Epithelial cell of proximal tubule (primary cell): ENCODE results near the gene FAM120A. TPM values are rescaled to one million over a fixed set of nuclear protein-coding genes. Genes with fewer than 3 reads are reported as not detected.

Experiments used
- DNase-seq: peaks from one replicate; pipeline ENCODE4 v3.0.0-alpha.2; 2011; ENCODE audit warnings: low read depth
- H3K4me3 ChIP-seq: 2 replicates; pipeline ENCODE4 v1.5.1; 2011; ENCODE audit warnings: low read depth, mild to moderate bottlenecking, low read length
- total RNA-seq: library from RNA; depleted of rRNA; stranded (reverse); fragments of >200 nt; gene quantifications from 2 replicates; pipeline ENCODE4 v1.2.3, GENCODE V29; 2015
- TF ChIP-seq, protein P1 (sequence below): conservative IDR thresholded peaks from 2 replicates; pipeline ENCODE4 v1.5.1; 2012; ENCODE audit warnings: low read depth, mild to moderate bottlenecking, low read length

FAM120A gene
- total RNA-seq, 1 donor from 2014 or later, result 71.0 TPM

DNA sequence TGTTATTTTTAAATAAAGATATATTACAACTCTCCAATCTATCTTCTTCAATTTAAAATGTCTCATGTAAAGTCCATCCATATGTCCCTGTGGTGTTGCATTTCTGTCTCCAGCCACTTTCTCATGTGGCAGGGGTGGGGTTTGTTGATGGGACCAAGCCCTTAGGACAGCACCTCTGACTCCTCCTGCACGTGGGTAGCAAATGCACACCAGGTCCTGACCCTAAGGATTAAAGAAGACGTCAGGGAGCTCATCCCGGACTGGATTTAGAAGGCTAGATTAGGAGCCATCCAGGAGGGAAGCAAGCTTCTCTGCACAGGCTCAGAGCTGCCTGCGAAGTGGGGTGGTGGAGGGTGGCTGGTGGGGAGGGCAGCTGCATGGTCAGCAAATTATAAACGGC is 40.8 kb downstream of the FAM120A start:
- DNase-seq, result no peak
- H3K4me3 ChIP-seq, result no peak overlapping the region
- TF ChIP-seq, protein P1, sequence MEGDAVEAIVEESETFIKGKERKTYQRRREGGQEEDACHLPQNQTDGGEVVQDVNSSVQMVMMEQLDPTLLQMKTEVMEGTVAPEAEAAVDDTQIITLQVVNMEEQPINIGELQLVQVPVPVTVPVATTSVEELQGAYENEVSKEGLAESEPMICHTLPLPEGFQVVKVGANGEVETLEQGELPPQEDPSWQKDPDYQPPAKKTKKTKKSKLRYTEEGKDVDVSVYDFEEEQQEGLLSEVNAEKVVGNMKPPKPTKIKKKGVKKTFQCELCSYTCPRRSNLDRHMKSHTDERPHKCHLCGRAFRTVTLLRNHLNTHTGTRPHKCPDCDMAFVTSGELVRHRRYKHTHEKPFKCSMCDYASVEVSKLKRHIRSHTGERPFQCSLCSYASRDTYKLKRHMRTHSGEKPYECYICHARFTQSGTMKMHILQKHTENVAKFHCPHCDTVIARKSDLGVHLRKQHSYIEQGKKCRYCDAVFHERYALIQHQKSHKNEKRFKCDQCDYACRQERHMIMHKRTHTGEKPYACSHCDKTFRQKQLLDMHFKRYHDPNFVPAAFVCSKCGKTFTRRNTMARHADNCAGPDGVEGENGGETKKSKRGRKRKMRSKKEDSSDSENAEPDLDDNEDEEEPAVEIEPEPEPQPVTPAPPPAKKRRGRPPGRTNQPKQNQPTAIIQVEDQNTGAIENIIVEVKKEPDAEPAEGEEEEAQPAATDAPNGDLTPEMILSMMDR, result no peak

- no peak overlapping the region for H3K4me3 ChIP-seq
- TF ChIP-seq, protein P1, result no peak
- no peak for DNase-seq
Observed at GRCh38 chr9:93493949-93494348, 42.5 kb downstream of the FAM120A start.

GRCh38 chr9:93496285-93496684 is 44.8 kb downstream of the FAM120A start:
- no peak for DNase-seq
- TF ChIP-seq, protein P1, result no peak
- no peak overlapping the region for H3K4me3 ChIP-seq

GRCh38 chr9:93500571-93501298 is 49.2 kb downstream of the FAM120A start:
- DNase-seq, result no peak
- peak overlapping the region; percentile 17 for H3K4me3 ChIP-seq
- TF ChIP-seq, protein P1, result no peak

GRCh38 chr9:93501406-93501805 is 49.9 kb downstream of the FAM120A start:
- DNase-seq, result no peak
- peak overlapping the region; percentile 17 for H3K4me3 ChIP-seq
- TF ChIP-seq, protein P1, result no peak

DNA sequence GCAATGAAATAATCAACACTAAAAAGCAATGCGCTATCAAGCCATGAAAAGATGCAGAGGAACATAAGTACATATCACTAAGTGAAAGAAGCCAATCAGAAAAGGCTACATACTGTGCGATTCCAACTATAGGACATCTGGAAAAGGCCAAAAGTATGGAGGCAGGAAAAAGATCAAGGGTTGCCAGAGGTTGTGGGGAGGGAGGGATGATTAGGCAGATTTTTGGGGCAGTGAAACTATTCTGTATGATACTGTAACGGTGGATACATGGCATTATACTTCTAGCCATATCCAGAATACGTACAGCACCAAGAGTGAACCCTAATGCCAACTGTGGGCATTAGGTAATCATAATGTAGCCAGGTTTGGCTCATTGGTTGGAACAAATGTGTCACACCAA is 51.9 kb downstream of the FAM120A start:
- H3K4me3 ChIP-seq, result no peak overlapping the region
- TF ChIP-seq, protein P1, result no peak
- no peak for DNase-seq

DNA sequence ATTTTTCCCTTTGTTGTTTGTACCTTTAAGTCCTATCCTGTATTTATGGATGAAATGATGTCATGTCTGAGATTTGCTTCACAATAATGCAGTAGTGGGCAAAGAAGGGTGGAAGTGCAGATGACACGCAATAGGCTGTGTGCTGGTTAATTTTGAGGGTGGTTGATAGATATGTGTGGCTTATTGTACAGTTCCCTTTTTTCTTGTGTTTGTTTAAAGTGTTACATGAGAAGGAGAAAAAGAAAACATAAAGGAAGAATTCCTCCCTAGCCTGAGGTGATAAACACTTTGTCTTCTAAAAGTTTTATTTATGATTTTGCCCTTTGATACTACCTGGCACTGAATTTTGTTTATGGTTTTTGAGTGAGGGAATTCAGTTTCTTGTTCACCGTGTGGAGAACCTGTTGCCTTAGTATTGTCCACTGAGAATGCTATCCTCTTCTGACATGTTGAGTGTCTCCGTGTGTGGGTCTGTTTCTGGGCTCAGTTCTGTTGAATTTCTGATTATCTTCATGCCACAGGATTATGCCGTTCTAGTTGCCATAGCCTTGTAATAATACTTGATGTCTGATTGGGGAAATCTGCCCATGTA is 54.2 kb downstream of the FAM120A start:
- no peak overlapping the region for H3K4me3 ChIP-seq
- TF ChIP-seq, protein P1, result no peak
- no peak for DNase-seq
